Stimulated activated CD4-positive, alpha-beta T cell treated with anti-CD3 and anti-CD28 coated beads, Interleukin-1b, Interleukin-23, amount 100 ng/mL, for 1 hour (primary cell): ENCODE data around the gene GALNT9.
"Not testable (repeated sequence)": the region's sequence is repeated elsewhere in the genome, so short reads cannot be mapped to it uniquely, and the experiment has no call there.

Experiments
- DNase-seq, 2 donors: peaks; one replicate each; pipeline ENCODE4 v3.0.0-alpha.2; 2020; ENCODE audit warnings: low read depth in 2 of 2

Gene GALNT9

DNA sequence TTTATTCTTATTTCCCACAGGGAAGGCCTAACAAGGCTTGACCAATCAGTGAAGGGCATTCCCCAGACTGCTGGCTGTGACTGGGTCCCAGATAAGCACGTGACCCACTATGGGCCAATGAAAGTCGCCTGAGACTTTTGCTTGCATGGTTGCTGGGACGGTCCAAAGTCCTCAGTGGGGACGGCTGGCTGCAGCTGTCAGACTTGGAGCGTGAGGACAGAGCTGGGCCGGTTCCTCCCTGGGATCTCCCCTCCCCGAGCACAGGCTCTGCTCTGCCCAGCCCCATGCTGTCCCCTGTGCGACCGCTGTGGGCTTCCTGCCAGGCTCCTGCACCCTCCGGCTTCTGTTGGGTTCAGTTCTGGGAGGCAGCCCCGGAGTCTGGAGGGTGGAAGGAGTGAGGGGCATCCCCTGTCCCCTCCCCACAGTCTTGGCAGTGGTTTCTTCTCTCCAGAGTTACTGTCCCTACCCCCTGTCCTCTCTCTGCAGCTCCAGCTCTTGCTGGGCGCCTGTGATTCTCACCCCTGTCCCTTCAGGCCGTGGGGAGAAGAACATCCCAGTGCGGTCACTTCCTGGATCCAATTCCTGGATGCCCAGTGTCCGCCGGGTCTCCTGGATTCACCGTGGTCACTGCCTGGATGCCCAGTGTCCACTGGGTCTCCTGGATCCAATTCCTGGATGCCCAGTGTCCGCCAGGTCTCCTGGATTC lies 50.1 kb downstream of the GALNT9 start:
- no peak for DNase-seq

DNA sequence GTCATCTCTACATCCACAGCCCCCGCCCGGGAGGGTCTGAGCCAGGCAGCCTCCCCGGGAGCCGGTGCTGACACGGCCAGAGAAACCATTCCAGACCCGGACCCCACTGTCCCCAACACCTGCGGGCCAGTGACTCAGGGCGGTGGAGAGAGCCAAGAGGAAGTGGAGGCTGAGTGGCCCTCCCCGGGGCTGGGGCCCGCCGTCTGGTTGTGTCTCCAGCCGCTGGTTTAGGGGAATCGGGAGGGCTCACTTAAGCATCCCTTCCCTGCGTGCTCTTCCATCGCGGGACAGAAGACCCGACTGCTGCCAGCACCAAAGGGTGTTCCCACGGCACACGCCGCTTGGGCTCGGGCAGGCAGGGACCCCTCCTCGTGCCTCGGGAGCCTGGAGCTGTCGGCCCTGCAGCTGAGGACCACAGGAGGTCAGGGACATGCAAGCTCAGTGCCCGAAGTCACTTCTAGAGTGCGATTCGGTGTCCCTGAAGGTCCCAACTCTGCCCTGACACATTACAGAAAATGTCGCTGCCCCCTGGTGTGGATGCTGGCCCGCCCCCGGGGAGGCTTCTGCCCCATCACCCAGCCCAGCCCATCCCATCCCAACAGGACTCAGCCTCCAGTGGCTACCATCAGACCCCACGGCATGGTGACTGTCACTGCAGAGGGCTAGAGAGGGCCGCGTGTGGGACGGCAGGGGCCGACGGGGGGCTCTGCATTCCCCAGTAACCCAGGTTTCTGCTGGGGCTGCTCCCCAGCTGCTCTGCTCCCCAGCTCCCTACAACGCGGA lies 50.8 kb downstream of the GALNT9 start:
- no peak for DNase-seq

GRCh38 chr12:132277949-132278348 lies 51.4 kb downstream of the GALNT9 start:
- DNase-seq = no peak

DNA sequence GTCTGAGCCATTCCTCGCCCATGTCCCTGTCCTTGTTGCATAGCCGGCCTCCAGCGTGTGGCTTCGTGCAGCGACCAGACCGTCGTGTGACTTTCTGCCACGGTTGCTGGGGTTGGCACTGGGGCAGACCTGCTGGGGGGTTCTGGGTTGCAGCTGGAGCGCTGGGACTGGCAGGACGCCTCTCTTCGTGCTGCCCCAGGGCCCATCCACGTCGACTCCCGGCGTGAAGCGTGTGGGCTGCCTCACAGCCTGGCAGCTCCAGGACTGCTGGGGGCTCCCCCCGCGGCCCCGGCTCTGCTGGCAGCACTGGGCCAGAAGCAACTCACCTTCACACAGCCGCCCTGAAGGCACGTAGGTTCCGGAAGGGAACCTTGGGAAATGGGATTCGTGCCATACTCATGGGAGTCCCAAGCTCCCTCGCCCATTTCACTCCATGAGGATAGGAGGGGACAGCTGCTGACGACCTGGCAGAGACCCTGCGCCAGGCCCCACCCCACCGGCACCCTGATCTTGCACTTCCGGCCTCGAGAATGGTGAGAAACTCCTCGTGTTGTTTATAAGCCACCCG lies 51.9 kb downstream of the GALNT9 start:
- no peak for DNase-seq

DNA sequence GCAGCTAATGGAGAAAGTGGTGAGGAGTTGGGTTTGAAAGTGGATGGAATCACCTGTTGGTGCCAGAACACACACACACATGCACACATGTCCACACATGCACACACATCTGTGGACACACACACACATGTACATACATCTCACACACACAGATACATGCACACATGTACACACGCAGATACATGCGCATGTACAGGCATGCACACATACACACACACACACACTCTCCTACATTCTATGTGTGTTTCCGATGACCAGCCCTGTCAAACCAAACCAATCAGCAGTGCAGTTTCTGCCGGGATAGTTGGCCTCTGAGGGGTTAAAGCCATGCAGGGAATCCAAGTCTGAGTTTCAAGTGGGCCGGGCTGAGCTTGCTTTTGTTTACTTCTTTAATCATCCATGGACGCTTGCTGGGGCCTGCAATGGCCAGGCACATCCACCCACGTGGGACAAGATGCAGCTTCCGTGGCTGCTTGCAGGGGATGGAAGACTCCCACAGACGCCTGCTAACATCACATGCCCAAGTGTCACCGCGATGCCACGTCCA lies 52.5 kb downstream of the GALNT9 start:
- DNase-seq = no peak

- DNase-seq = no peak
Measured at GRCh38 chr12:132276066-132276826, 53.1 kb downstream of the GALNT9 start.

GRCh38 chr12:132275631-132276030 lies 53.8 kb downstream of the GALNT9 start:
- DNase-seq = no peak

- DNase-seq = no peak
Measured at GRCh38 chr12:132275110-132275531, 54.3 kb downstream of the GALNT9 start.

GRCh38 chr12:132273992-132274334 lies 55.4 kb downstream of the GALNT9 start:
- no peak for DNase-seq

DNA sequence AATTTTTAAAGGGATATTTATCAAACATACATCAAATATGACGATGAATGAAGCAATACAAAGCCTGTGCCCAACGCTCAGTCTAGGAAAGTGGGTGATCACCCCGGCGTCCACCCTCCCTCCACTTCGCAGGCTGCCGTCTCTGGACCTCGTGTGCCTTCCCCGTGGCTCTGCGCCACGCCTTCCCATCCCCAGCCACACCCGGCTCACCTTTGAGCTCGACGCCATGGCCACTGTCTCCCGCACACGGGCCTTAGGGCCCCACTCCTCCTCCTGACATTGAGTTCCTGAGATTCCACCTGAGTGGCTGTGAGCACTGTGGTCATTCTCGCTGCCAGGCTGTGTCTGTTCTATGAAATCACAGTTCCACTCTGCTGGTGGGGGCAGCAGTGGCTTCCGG lies 56.7 kb downstream of the GALNT9 start:
- DNase-seq = no peak

GRCh38 chr12:132271755-132272092 lies 57.7 kb downstream of the GALNT9 start:
- DNase-seq = no peak

DNA sequence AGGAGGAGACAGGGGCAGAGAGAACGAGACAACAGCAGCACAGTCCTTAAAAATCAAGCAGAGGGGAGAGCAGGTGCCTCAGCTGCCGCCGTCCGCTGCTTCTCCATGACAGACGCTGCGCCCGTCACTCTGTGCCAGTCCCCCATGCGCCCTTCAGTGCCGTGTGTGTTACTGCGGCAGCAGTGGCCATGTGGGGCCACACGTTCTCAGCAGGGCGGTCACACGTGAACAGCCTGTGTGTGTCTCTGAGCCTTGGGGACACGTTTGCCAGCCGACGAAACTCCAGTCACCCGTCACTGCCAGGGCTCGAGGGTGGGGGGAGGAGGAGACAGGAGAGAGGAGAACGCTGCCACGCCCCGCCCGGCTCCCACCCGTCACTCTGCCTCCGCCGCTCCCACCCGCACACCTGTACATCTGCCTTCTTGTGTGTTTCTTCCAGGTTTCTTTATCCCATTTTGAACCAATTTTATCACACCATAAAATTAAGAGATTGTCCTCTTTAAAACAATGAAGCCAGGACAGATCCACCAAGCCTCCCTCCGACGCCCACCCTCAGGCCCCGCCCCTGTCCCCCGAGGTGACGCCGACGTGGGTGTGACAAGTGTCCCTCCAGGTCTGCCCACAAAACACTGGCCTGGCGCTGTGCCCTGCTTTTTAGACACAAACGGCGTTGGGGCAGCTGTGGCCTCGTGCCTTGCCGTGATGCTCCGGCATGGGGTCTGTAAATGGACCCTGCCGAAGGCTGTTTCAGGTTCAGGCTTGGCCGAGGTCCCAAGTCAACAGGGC lies 58.2 kb downstream of the GALNT9 start:
- DNase-seq = no peak

GRCh38 chr12:132270516-132270915 lies 58.9 kb downstream of the GALNT9 start:
- DNase-seq = no peak

DNA sequence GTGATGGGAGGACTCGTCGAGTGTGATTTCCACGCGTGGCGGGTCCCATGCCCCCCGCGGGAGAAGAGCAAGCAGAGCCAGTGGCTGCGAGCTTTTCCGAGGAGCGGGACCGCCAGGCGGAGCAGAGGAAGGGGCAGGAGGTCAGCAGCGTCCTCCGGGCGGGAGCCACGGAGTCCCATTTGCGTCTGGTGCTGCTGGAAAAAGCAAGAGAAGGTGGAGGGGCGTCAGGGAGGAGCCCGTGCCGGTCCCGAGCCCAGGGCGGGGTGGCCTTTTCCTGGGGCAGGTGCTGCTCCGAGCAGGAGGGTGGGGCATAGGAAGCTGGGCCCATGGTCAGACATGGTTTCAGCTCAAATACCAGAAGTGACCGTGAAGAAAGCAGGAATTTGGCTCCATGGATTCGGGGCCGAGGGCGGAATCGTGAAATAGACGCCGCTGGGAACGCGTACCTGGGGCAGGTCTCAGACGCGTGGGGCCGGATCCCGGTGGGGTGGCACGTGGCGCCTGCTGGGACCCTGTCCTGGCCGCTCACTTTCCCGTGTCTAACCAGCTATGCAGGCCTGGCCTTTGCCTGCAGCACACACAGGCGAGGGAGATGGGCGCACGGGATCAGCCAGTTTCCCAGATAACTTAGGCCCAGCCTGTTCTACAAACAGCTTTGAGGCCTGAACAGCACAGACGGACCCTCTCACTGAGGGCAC lies 60.0 kb downstream of the GALNT9 start:
- DNase-seq = no peak

GRCh38 chr12:132268674-132269073 lies 60.7 kb downstream of the GALNT9 start:
- DNase-seq = no peak

DNA sequence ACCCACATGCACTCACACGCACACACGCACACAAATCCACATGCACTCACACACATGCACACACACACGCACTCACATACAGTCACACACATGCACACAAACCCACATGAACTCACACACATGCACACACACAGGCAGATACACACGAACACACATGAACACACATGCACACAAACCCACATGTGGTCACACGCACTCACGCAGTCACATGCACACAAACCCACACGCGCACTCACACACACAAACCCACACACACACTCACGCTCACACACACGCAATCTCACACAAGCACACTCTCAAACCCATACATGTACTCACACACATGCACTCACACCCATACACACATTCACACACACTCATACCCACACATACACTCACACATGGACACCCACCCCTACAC lies 61.5 kb downstream of the GALNT9 start:
- DNase-seq = no peak

GRCh38 chr12:132266802-132267201 lies 62.6 kb downstream of the GALNT9 start:
- DNase-seq = no peak

GRCh38 chr12:132266370-132266769 lies 63.0 kb downstream of the GALNT9 start:
- DNase-seq = no peak

DNA sequence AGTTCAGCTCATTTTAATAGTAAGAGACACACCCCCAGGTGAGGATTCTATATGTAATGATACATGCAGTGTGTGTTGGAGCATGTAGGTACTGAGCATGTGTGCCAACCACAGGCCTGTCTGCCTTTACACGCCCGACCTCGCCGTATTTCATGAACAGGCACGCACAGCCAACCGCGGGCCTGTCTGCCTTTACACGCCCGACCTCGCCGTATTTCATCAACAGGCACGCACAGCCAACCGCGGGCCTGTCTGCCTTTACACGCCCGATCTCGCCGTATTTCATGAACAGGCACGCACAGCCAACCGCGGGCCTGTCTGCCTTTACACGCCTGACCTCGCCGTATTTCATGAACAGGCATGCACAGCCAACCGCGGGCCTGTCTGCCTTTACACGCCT lies 63.6 kb downstream of the GALNT9 start:
- DNase-seq = not testable (repeated sequence)

DNA sequence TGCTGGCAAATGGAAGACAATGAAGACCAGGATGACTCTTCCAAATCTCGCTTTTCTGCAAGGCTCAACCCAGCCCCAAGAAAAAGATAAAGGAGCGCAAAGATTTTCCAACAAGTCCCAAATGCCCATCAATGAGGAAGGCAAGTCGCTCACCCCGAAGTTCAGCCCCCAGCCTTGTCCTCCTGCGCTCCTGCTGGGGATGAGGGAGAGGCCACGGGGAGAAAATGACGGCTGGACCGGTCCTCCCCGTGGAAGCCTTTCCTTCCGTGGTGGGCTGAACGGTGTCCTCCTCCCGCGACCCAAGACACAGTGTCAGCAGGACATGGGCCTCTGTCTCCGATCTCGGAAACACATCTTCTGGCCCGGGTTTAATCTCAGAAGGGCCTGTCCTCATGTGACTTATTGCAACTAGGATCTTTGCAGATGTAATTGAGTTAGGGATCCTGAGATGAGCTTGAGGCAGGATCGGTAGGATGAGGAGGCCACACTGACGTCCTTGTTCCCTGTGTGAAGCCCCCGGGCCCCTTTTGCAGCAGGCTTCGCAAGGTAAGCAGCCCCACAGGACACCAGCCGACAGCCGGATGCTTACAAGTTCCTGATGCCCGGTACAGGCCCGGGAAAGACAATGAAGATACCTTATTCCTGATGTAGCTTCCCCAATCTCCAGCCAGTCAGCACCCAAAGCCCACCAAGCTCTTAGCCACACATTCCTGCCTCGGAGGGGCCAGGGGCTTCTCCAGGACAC lies 64.2 kb downstream of the GALNT9 start:
- no peak for DNase-seq
